Measurements from ENCODE around the gene TMEM121B.

The TMEM121B gene

DNA sequence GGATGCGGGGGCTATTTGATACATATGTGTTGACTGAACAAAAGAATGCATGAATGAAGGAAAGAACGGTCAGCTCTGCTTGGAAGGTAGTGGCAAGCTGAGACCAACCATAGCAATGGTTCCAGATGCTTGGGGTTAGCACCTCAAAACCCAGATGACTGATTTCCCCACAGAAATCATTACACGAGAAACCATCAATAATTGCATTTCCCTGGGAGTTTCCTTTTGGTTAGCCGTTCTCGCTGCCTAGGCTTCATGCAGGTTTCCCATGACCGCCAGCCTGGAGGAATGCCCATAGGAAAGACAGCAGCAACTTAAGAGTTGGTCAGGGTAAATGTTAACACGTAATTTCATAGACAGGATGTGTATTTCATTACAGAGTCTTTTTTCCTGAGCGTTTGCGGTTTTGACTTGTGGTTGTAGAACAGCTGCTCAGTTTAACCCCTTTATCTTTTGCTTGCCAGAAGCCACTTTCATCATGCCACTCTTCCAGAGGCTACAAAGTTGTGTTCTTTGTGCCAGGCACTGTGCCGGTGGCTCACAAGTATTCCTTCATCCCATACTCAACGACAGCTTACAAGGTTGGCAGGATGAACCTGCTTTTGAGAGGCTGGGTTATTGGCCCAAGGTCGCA, 33.5 kb downstream of the TMEM121B start:
- peak; percentile 67 for DNase-seq
- ATAC-seq: peak; percentile 51

DNA sequence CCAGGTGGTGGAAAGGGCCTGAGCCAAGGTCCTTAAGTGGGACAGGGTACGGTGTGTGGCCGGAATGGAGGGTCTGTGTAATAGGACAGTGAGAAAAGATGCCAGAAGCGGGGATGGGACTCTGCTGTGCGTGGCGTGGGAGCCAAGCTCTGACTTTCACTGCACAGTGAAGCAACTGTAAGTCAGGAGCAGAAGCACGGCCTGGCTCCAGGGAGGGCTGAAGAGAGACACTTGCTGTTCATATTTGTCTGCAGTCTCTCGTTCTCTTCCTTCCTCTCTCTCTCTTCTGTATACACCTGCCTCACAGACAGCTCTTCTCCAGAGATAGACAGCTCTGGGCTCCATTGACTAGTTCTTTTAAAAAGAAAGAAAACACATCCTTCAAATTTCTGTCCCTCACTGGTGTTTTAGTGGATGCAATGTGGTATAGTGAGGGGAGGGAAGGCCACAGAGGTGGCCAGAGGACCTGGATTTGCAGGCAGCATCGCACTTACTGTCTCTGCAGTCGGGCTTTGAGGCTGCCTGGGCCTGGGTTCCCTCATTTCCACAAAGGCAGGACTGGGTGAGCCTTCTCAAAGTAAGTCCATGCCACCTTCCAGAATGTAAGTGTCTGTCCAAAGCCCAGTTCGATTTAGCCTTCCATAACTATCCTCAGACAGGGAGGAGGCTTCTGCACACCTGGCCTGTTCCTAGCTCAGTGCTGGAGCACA, 34.2 kb downstream of the TMEM121B start:
- ATAC-seq: no peak
- peak; percentile 28 for DNase-seq

DNA sequence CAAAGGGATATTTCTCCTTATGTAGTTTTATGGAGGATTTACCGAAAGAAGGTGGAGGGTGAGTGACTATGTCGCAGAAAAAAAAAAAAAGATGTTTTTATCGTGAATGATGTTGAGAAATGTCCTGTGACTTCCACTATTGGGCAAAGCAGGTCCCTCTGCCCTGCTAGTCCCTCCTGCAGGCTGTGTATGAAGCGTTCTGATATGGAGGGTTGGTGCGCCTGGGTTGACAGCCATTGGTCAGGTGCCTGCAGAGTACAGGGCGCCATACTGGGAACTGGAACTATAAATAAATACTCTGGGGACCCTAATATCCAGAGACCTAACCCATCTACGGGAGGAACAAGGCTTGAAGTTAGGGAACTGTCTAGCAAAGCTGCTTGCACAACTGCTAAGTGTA, 34.9 kb downstream of the TMEM121B start:
- DNase-seq: no peak

DNA sequence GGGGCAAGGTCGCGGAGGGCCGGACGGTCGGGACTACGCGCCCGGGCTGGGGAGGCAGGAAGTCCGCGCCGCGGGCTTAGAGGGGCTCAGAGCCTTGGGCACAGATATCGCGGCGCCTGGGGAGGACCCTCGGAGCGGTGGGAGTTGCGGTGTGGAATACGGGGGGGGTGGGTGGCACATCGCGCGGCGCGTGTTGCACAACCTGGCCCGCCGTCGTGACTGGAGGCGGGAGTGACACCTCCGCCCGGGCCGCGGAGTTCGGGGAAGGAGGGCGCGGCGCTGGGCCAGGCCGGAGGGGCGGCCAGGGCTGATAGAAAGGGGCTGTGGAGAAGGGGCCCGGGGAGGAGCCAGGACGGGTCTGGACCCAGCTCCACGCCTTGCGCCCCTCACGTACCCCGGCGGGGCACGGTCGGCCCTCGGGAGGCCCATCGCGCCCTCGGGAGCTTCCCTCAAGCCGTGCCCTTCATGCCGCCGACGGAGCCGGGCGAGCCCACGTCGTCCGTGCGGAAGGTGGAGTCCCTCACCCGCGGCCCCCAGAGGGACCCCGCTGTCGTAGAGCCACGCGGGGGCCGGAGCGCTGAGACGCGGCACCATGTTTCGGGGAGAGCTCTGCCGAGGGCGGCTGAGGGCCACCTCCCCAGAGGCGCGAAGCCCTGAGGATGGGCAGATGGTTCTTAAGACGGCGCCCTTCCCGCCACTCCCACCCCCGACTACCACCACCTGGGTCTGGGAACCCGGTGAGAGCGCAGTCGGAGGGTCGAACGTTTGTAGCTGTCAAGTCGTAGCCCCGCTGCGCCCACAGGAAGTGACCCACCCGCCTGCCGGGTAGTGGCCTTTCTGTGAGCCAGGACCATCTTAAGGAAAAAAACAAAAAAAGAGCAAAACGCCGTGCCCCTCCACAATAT, 35.6 kb downstream of the TMEM121B start:
- ATAC-seq (no peak), DNase-seq (peak; percentile 44)

More for the DNA sequence above, 34.9 kb downstream of the TMEM121B start:
- ATAC-seq: no peak

DNA sequence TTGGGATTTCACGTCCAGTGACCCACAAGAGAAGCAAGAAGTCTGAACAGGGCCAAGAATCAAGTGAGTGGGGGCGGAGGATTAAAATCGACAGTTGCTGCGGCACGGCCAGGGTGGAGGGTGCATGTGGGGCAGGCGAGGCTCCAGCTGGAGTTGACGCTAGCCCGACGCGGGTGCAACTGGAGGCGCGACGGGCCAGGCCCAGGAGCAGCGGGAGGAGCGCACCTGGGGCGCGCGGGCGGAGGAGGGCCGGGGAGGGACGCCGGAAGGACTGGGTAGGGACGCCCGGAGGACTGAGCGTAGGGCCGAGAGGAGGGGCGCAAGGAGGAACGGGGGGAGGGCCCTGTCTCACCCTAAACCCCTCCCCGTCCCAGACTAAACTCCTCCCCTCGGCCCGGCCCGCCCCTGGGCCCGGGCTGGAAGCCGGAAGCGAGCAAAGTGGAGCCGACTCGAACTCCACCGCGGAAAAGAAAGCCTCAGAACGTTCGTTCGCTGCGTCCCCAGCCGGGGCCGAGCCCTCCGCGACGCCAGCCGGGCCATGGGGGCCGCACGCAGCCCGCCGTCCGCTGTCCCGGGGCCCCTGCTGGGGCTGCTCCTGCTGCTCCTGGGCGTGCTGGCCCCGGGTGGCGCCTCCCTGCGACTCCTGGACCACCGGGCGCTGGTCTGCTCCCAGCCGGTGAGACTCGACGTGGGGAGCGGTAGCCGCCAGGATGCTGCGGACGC, 36.4 kb downstream of the TMEM121B start, which contains the start of gene IL17RA:
IL17RA (plus strand) TSS at position 447 of the 723 bp plus-strand sequence; CDS start at position 539, 92 bp downstream.
- peak; percentile 92 for ATAC-seq
- DNase-seq: peak; percentile 95

DNA sequence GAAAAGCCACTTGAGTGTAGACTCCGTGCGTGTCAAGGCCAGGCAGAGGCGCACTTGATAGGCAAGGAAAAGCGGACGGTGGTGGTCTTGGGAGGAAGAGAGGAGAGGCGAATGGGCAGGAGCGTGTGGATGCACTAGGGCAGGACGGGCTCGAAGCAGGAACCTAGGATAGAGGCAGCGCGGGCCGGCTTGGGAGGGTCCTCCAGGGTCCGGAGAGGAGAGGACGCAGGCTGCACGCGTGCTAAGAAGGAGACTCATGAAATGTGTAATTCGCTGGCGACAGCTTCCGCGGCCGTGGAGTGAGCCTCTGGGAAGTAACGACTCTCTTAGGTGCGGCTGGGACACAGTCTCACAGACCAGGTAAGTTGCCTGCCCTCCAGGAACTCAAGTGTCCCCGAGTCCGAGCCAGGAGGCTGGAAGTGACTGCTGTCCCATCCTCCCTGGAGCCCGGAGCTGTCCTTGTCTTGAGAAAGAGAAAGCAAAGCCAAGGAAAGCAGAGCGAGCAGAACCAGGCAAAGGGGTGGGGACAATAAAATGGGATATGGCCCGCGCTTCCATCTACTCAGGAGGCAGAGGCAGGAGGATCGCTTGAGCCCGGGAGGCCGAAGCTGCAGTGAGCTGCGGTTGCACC, 37.2 kb downstream of the TMEM121B start:
- ATAC-seq: no peak
- DNase-seq: no peak

DNA sequence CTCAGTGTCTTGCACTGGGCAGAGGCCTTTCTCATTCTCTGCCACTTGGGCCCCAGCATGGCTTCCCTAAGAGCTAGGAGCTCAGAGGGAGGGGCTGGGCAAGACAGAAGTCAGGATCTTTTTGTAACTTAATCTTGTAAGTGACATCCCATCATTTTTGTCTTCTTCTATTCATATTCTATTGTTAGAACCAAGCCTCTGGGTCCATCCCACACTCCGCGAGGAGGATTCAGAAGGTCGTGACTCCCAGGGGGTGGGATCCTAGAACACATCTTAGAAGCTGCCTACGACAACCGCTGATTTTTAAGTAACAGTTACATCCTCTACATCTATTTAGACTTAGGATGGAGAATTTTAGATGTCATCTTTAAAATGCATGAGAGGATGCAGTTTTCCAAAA, 37.9 kb downstream of the TMEM121B start:
- no peak for ATAC-seq
- DNase-seq: no peak

DNA sequence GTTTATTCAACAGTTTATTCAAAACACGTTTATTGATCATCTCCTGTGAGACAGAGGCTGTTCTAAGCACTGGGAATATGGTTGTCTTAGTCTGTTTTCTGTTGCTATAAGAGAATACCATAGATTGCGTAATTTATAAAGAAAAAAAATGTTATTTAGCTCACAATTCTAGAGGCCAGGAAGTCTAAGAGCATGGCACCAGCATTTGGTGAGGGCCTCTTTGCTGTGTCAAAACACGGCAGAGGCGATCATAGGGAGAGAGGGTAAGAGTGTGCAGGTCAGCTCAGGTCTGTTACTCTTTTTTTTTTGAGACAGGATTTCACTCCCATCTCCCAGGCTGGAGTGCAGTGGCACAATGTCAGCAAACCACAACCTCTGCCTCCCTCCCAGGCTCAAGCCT, 41.6 kb downstream of the TMEM121B start:
- DNase-seq (no peak), ATAC-seq (no peak)

DNA sequence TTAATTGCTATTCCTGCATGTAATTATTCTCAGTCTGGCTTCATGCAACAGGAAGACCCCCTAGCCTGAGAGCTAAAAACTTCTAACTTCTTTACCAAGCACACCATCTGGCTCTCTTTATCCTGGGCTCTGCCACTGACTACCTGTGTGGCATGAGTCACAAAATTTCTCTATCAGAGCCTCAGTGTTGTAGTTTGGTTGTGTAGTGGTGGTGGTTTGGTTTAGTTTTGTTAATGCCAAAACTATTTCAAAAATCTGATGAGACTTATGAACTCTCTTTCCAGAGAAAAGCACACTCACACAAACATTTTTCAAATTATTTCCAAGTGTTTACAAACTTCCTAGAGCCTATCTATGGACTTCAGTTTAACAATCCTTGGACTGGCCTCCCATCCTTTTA, 43.9 kb downstream of the TMEM121B start:
- DNase-seq (no peak), ATAC-seq (peak; percentile 31)

DNA sequence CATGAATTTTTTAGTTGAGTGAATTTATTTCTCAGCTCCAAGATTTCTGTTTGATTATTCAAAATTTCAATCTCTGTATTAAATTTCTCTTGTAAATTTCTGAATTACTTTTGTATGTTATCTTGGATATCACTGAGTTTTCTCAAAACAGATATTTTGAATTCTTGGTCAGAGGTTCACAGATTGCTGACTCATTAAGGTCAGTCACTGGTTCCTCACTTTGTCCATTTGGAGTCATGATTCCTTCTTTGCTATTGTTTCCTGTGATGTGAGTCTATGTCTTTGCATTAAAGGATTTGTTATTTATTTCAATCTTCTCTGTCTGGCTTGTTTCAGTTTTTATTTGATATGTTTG, 46.5 kb downstream of the TMEM121B start:
- ATAC-seq (no peak), DNase-seq (no peak)

DNA sequence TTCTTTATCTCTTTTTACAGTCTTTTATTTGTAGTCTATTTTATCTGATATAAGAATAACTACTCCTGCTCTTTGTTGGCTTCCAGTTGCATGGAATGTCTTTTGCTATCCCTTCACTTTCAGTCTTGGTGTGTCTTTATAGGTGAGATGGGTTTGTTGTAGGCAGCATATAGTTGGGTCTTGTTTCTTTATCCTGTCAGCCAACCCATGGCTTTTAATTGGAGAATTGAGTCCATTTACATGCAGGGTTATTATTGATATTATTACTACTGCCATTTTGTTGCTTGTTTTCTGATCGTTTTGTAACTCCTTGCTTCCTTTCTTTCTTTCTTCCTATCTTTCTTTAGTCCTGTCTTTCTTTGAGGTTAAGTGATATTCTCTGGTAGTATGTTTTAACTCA, 48.3 kb downstream of the TMEM121B start:
- DNase-seq (no peak), ATAC-seq (no peak)
